Measurements from ENCODE around the gene NDRG3. TPM values are rescaled to one million over a fixed set of nuclear protein-coding genes. Genes with fewer than 3 reads are reported as not detected.

Gene NDRG3
- 26.3 TPM for polyA plus RNA-seq (2013, experiment 1 of 2; ENCODE audit: insufficient read length)
- polyA plus RNA-seq (2013, experiment 2 of 2; ENCODE audit: insufficient read length): 26.3 TPM

DNA sequence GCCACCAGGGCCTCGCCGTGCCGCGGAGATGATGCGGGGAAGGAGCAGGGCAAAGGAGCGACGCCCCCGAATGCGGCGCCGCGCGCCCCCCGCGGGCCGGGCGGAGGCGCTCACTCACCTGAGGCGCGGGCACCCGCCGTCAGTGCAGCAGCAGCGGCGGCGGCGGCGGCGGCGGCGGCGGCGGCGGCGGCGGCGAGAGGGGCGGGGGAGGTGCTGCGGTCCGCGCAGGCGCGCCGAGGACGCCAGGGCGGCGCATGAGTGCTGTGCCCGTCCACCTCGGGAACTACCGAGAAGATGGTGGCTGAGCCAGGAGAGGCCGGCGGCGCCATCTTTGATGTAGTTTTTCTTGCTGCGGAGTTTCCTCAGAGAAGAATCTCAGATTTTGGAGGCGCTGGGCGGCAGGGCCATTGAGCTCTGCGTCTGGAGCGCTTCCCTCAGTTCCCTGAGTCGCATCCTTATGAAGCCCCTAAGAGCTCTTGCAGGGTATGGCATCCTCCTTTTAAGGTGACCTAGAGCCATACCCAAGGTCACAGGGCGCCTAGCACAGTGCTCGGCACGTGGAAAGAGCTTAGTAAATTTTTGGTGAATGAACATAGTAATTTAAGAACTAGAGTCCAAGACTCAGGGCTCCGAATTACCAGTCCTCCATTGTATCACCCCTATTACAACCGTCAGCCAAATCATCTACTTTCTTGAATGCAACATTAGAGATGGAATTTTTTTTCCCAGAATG is at the start of gene NDRG3:
NDRG3 (minus strand) TSS at position 164 of the 733 bp plus-strand sequence. CDS start 24,355 bp downstream, outside the sequence.
- peak; percentile 94 for DNase-seq

DNA sequence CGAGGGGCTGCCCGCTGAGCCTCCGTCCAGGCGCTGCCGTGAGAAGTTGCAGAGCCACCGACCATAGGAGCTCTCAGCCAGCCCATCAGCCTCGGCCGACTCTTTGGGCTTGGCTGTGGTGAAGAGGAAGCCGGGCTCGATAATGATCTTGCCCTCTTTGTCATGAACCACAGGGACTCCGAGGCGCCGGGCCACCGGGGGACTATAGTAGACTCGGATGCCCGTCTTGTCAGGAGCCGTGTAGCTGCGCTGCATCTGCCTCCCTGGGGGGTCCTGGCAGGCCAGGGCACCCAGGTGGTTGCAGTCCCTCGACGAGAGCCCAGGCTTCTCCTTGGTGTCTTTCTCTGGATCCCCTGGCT is 48.2 kb upstream of the NDRG3 start:
- no peak for DNase-seq

DNA sequence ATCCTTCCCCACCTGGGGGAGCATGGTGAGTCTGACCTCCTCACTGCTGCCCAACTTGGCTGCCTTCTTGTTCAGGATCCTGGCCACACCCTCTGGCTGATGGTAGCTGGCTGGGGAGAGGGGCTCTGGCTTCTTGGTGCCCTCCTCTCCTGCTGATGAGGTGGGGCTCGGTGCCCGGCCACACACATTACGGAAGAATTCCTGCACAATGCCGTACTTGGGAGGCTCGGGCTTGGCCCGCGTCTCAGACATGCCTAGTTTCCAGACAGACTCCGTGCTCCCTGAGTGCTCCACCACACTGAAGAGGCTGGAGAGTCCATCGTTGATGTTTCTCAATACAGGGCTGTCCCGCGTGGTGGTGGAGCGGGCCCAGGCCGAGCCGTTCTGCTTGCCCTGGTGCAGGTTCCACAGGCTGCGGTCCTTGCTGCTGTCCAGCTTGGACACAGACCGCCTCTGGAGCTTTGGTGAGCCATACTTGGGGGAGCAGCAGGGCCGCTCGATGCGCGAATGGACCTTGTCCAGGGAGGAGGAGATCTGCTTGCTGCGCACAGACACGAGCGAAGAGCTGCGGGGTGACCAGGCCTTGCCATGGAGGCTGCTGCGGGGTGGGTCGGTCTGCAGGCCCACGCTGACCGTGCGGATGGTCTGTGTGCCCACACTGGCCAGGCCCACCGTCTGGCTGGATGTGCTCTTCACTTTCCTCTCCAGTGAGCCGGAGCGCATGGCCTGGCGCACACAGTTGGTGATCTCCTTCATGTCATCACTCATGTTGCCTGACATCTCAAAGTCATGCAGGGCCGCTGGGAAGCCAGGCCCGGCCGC is 47.6 kb upstream of the NDRG3 start:
- no peak for DNase-seq

DNA sequence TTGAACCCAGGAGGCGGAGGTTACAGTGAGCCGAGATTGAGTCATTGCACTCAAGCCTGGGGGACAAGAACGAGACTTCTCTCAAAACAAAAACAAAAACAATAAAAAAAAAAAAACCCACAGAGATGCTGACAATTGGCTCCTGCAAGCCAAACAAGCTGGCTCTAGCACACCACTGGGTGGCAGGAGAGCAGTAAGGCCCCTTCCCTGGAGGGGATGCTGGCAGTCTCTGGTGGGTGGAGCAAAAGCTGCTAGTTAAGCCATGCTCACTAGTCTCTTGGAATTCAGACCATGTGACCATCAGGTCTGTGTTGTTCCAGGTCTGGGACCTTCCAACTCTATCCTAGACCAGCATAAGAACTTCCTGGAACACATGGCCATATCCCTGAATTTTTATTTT is 46.5 kb upstream of the NDRG3 start:
- DNase-seq: peak; percentile 71

DNA sequence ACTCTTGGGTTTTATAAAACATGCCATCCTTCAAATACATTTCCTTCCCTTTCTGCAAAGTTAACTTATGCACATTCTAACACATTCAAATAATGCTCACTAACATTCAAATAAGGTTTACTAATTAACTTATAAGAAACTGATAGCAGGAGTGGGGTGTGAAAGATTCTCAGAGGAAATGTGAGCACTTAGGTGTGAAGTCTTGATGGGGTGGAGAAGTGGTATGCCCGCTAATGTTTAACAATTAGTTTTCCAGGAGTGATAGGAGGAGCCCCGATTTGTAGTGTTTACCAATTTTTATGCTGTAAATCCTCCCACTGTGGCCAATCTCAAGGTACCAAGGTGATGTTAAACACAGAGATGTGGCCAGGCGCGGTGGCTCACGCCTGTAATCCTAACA is 46.0 kb upstream of the NDRG3 start:
- no peak for DNase-seq

GRCh38 chr20:36786663-36787062 is 40.8 kb upstream of the NDRG3 start:
- DNase-seq: no peak

DNA sequence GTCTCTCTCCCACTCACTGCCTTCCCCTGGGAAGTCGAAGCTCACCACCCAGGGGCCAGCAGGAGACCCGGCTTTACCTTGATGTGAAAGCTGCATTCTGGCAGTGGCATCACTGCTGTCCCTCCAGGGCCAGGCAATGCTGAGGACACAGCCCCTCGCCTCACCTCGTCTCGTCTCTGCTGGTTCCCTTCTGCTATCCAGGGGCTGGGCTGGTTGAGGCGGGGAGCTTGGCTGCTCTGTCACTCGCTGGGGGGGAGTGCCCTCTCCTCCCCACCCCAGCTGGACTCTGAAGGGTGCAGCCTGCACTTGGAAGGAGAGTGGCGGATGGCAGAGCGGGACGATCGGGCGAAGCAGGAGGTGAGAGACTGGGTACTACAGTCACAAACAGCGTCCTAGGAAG is 40.4 kb upstream of the NDRG3 start:
- no peak for DNase-seq

DNA sequence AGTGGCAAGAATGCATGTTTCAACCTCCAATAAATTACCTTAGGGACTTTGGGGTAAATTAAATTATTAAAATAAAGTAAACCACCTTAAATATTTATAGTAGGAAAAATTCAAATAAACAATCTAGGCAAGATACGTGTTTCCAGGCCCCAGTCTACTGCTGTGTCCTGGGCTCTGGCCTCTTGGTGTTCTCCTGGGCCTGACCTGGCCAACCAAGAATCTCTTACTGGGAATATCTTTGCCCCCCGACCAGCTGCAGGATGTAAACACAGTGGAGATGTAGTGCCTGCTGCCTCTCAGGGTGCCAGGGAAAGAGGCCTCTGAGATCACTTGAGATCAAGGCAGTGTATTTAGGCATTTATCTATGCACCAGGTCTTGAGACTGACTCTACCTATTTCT is 39.4 kb upstream of the NDRG3 start:
- DNase-seq: no peak

- DNase-seq: no peak
These were observed 39.0 kb upstream of the NDRG3 start for GRCh38 chr20:36784900-36785299.

GRCh38 chr20:36784116-36784515 is 38.2 kb upstream of the NDRG3 start:
- no peak for DNase-seq

DNA sequence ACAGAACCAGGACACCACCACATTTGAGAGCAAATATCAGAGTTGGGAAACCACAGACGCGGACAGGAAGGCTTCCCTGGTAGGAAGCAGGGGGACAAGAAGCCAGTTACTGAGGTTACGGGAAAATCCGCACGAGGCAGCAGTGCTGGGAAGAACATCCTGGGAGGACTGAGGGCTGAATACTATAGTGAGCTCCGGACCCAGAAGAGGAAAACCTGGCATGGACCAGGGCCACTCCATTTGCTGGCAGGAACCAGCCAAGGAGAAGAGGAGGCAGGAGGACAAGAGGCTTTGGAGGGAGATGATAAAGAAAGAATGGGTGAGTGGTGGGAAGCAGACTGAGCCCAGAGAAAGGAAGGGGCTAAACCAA is 33.8 kb upstream of the NDRG3 start:
- no peak for DNase-seq

GRCh38 chr20:36778831-36779655 is 33.2 kb upstream of the NDRG3 start:
- DNase-seq: no peak

DNA sequence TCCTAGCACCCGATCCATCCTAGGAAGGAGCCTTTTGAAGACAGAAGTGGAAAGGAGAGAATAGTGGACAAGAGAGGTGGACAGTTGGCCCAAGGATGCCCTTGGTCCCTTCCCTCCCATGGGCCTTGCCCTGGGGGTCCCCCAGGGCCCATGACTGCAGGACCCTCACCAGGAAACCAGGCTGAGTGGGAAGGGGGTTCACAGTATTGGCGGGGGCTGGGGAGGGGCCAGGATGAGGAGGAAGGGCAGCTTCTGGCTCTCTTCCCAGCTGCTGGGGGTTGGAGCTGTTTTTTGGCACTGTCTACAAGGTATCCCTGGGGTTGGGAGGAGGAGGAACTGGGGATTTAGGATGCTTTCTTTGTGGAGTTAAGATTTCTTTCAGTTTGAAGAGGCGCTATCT is 31.7 kb upstream of the NDRG3 start:
- no peak for DNase-seq

- DNase-seq: no peak
These were observed 31.3 kb upstream of the NDRG3 start for GRCh38 chr20:36777167-36777566.

DNA sequence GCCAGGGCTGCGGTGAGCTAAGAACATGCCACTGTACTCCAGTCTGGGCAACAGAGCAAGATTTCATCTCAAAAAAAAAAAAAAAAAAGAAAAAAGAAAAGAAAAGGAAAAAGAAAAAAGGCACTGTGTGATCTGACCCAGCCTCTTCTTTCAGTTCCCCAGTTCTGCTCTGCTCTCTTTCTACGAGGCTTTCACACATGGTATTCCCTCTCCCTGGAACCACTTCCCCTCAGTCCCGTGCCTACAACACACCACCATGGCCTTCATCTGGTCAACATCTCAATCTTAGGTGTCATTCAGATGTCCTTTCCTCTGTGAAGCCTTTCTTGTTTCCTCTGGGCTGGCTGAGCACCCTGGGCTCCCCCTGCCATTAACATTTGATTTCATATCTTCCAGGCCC is 29.9 kb upstream of the NDRG3 start:
- no peak for DNase-seq

- DNase-seq: no peak
These were observed 29.3 kb upstream of the NDRG3 start for GRCh38 chr20:36775196-36775595.

DNA sequence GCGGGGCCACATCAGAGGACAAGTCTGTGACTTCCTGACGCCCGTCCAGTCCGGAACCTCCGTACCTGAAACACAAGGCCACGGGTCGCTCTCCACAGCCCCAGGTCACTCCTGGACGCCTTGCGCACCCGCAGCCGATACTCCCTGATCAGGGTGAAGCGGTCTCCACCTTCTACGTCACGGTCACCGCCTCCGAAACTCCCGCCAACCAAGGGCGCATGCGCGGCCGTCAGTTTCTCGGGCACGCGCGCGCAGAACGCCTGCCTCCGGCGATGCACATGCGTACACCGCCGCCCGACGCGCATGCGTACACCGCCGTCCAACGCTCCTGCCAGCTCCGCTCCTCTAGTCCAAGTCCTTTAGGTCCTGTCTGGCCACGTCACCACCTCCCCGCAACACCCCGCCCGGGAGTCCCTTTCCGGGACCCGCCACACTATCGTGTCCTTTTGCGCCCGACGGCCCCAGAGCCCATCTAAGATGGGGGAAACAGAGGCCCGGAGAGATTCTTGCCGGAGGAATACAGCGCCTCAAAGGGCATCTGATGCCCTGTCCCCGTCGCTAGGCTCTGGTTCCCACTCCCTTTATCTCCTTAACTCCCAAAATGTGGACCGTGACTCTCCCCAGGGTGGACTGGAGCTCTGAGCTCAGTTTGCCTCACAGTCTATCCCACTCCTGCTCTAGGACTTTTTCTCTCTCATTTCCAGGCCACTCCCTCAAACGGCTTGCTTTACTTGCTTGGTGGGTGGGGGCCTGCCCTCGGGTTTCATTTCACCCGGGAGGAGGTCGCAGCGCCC is 27.9 kb upstream of the NDRG3 start, which contains the start of gene DSN1:
DSN1 (minus strand) TSS at position 167 of the 794 bp plus-strand sequence. CDS start 2,305 bp downstream, outside the sequence.
- peak; percentile 98 for DNase-seq

DNA sequence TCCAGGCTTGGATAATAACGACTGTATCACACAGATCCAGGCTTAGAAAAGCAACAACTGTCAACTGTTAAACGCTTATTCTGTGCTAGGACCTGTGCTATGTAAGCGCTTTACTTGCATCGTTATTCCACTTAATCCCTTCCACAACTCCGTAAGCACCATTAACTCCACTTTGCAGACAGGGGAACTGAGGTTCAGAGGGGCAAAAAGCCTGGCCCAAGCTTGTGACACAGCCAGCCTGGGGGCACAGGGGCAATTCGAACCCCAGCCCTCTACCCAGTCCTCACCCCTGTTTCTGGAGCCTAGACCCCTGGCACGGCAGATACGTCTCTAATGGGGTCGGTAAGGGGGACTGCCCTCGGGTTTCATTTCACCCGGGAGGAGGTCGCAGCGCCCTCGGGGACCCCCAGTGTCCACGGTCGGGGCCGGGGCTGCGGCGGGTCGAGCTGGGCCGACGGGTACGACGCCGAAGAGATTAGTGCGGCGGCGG is 27.3 kb upstream of the NDRG3 start:
- no peak for DNase-seq

DNA sequence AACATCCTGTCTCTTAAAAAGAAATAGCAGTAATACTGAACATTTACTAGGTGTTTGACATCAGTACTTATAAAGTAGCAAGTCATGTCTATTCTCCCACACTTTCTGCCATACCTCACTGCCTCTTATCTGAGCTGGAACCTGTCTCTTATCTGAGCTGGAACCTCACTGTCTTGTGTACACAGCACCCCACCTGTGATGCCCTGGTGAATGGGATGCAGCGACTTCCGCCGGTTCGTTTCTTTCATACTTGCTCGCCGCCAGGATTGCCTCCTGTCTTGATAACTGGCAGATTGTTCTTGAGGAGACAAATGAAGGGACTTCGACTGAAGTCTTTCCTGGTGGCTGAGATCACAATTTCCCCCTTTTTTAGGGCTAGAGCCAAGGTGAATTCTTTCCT is 24.8 kb upstream of the NDRG3 start:
- DNase-seq: no peak

DNA sequence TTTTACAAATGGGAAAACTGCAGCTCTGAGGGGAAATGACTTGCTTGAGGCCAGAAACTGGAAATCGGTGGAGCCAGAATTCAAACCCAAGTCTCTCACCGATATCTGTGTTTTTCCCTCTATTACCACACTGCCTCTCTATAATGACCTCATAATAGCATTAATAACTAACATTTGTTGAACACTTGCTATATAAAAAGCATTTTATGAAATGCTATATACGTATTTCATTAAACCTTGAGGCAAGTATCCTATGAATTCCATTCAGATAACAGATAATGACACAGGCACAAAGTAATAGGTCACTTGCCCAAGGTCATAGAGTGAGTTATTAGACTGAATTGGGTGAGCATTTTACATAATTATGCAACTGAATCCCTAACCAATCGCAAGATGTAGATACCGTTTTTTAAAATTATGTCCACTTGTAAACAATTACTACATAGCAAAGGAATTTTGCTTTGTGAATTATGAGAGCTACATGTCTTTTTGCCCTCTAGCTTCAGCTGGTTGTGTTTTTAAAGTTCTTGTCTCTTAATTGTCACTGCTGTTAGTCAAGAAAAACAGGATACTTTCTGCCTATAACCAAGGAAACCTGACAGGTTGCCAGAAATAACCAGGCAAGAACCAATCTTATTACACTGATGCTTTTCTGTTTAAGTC is 23.0 kb upstream of the NDRG3 start:
- DNase-seq: no peak

DNA sequence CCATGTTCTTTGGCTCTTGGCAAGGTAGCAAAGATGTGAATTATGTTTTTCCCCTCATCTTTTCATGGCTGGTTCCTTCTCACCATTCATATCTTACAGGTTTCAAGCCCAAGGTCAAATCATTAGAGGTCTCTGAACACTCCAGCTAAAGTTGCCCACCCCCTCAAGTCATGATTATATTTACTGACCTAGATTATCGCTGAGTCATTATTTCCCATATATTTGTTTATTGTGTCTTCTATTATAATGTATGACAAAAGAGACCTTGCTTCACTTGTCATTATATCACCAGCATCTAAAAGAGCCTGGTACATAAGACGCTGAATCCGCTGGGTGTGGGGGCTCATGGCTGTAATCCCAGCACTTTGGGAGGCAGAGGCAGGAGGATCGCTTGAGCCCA is 15.2 kb upstream of the NDRG3 start:
- no peak for DNase-seq

Measured in fibroblast of skin of scalp (primary cell).